ENCODE results near the gene SRSF4.
"Not testable (repeated sequence)": the region's sequence is repeated elsewhere in the genome, so short reads cannot be mapped to it uniquely, and the experiment has no call there.

SRSF4 gene

DNA sequence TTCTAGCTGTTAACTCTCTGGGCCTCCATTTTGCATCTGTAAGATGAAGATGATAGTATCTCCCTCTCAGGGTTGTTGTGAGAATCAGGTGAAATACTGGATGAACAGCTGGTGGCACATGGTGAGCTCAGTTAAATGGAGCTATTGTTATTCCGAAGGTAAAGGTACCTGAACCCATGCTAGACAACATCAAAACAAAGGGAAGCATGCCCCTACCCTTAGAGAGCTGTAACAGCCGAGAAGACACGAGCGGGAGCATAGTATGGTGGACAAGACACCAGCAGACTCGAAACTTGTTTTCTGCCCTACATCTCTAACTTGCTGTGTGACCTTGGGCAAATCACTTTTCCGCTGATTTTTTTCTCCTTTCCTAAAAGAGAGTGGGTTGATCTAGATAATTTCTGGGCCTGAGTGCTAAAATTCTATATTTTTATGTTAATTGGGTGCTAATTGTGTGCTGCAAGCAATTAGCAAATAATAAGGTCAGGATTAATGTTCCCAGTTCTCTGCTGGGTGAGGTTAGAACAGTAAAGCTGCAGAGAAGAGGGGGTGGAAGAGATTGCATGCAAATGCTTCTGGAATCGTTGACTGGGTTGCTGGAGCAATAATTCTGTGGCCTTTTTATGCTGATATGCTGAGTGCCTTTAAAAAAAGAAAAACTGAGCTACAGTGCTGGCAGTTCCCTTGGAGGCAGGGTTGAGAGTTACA lies 68.8 kb downstream of the SRSF4 start:
- H3K4me3 ChIP-seq (ENCODE audit: low read depth, low read length), result no peak overlapping the region
- DNase-seq (ENCODE audit: low read depth), result no peak

DNA sequence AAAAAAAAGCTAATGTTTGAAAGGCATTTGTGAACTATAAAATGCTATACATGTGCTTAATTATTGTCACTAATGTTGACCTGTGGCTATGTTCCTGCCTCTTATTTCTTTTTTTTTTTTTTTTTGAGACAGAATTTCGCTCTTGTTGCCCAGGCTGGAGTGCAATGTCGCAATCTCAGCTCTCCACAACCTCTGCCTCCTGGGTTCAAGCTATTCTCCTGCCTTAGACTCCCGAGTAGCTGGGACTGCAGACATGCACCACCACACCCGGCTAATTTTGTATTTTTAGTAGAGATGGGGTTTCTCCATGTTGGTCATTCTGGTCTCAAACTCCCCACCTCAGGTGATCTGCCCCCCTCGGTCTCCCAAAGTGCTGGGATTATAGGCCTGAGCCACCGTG lies 73.7 kb downstream of the SRSF4 start:
- not testable (repeated sequence) for DNase-seq (ENCODE audit: low read depth); H3K4me3 ChIP-seq (ENCODE audit: low read depth, low read length)

DNA sequence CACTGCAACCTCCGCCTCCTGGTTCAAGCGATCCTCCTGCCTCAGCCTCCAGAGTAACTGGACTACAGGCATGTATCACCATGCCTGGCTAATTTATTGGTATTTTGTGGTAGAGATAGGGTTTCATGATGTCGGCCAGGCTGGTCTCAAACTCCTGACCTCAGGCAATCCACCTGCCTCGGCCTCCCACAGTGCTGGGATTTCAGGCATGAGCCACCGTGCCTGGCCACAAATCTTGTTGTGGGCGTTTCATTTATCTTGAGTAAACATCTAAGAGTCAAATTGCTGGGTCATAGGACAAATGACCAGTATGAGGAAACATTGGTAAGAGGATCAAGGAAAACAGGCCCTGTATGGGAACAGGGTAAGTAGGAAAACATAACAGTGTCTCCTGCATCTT lies 75.9 kb downstream of the SRSF4 start:
- H3K4me3 ChIP-seq (ENCODE audit: low read depth, low read length), result no peak overlapping the region
- no peak for DNase-seq (ENCODE audit: low read depth)

DNA sequence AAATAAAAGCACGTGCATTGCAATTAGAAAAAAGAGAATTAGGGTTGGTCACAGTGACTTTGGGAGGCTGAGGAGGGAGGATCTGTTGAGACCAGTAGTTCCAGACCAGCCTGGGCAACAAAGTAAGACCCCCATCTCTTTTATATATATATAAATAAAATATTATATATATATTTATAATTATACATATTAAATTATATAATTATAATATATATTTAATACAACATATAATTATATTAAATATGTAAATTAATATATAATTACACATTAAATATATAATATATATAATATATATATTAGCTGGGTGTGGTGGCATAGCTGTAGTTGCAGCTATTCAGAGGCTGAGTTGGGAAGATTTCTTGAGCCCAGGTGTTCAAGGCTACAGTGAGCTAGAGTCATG lies 81.2 kb downstream of the SRSF4 start:
- DNase-seq (ENCODE audit: low read depth), result no peak
- no peak overlapping the region for H3K4me3 ChIP-seq (ENCODE audit: low read depth, low read length)

DNA sequence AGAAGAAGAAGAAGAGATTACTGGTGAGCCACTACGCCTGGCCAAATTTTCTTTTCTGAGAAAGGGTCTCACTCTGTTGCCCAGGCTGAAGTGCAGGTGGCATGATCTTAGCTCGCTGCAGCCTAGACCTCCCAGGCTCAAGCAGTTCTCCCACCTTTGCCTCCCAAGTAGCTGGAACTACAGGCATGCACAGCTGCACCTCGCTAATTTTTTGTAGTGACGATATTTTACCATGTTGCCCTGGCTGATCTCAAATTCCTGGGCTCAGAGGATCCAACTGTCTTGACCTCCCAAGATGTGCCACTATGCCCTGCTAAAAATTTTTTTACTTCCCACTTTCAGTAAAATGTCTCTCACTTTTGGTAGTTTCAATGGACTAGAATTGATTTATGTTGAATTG lies 82.4 kb downstream of the SRSF4 start:
- DNase-seq (ENCODE audit: low read depth), result no peak
- no peak overlapping the region for H3K4me3 ChIP-seq (ENCODE audit: low read depth, low read length)
